C4-2B (cell line): ENCODE results near the gene LIMS1.
"Not testable (repeated sequence)": the region's sequence is repeated elsewhere in the genome, so short reads cannot be mapped to it uniquely, and the experiment has no call there.

ENCODE experiments used
- CTCF ChIP-seq: fragments of 450-650 bp; conservative IDR thresholded peaks from 2 replicates; pipeline ENCODE4 v1.5.1; 2017; ENCODE audit warnings: mild to moderate bottlenecking
- ZFX ChIP-seq: fragments of 450-650 bp; IDR thresholded peaks from 2 replicates; pipeline ENCODE4 v1.6.1; 2017

GRCh38 chr2:108676522-108676921 lies 142.3 kb downstream of the LIMS1 start:
- not testable (repeated sequence) for TF ChIP-seq CTCF, ZFX
